SH-SY5Y (cell line): ENCODE measurements around the gene KLKB1.

Experiments used
- GATA2 ChIP-seq: IDR thresholded peaks from 2 replicates; pipeline ENCODE4 v1.6.1; 2011; ENCODE audit warnings: mild to moderate bottlenecking, low read depth, low read length
- GATA3 ChIP-seq: IDR thresholded peaks from 2 replicates; pipeline ENCODE4 v1.6.1; 2011; ENCODE audit warnings: low read depth, mild to moderate bottlenecking, low read length, moderate library complexity

DNA sequence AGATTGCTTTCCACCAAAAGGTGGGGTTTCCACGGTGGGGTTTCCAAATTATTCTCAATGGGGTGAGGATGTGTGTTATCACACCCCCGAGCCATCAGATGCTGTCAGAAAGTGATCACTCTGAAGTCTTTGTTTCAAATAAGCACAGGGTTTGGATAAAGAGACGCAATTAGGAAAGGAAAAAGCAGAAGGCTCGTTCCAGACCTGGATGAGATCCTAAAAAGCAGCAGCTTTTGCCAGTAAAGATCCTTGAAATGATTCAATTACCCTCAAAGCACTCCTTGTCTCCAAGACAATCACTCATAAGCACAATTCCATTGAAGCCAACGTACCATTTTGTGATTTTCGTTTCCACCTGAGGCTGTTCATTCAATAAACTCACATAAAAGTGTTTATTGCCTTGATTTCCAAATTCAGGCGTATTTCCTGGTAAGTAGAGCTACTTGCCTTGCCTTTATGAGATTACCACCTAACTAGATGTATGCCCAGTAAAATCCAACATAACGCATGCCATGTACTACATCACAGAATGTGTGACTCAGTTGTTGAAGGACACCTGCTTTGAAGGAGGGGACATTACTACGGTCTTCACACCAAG lies 43.9 kb downstream of the KLKB1 start:
- TF ChIP-seq GATA2 (no peak), GATA3 (no peak)
